Brain microvascular endothelial cell (primary cell): ENCODE results near the gene MALRD1.

Experiments
- DNase-seq: peaks from one replicate; pipeline ENCODE4 v3.0.0-alpha.2; 2020
- H3K27ac ChIP-seq: fragments of 250-450 bp; sonication (Bioruptor Pico); 2 replicates; pipeline ENCODE4 v1.5.1; 2020; ENCODE audit warnings: mild to moderate bottlenecking, moderate library complexity
- H3K27me3 ChIP-seq: fragments of 250-450 bp; sonication (Bioruptor Pico); replicated peaks from 2 replicates; pipeline ENCODE4 v1.5.1; 2020; ENCODE audit warnings: mild to moderate bottlenecking
- H3K36me3 ChIP-seq: fragments of 250-450 bp; sonication (Bioruptor Pico); replicated peaks from 2 replicates; pipeline ENCODE4 v1.5.1; 2020; ENCODE audit warnings: mild to moderate bottlenecking
- H3K4me3 ChIP-seq: 2 replicates; pipeline ENCODE4 v1.5.1; 2011; ENCODE audit warnings: low read depth, mild to moderate bottlenecking, control low read depth, low read length, moderate library complexity
- in situ Hi-C: cut with HindIII; loops from 2 replicates; pipeline ENCODE4 v1.10.0; 2017; ENCODE audit warnings: low sequenced_read_pairs, low pct_ligation_motif_present
- TF ChIP-seq, protein P1 (sequence below): IDR thresholded peaks from 2 replicates; pipeline ENCODE4 v1.5.1; 2011; ENCODE audit warnings: low read depth, mild to moderate bottlenecking, moderate library complexity, low read length, control low read depth, inconsistent platforms; ENCODE audit errors: missing control alignments

Gene MALRD1

GRCh38 chr10:19142967-19143366 is 94.4 kb downstream of the MALRD1 start:
- TF ChIP-seq, protein P1, sequence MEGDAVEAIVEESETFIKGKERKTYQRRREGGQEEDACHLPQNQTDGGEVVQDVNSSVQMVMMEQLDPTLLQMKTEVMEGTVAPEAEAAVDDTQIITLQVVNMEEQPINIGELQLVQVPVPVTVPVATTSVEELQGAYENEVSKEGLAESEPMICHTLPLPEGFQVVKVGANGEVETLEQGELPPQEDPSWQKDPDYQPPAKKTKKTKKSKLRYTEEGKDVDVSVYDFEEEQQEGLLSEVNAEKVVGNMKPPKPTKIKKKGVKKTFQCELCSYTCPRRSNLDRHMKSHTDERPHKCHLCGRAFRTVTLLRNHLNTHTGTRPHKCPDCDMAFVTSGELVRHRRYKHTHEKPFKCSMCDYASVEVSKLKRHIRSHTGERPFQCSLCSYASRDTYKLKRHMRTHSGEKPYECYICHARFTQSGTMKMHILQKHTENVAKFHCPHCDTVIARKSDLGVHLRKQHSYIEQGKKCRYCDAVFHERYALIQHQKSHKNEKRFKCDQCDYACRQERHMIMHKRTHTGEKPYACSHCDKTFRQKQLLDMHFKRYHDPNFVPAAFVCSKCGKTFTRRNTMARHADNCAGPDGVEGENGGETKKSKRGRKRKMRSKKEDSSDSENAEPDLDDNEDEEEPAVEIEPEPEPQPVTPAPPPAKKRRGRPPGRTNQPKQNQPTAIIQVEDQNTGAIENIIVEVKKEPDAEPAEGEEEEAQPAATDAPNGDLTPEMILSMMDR = no peak
- in situ Hi-C loops = no loop called here
- DNase-seq = no peak
- H3K27ac ChIP-seq = no peak overlapping the region
- H3K27me3 ChIP-seq = no peaks in the 10 kb centered on the region
- no peaks in the 10 kb centered on the region for H3K36me3 ChIP-seq
- no peak overlapping the region for H3K4me3 ChIP-seq

- Histone ChIP-seq H3K27me3 (no peaks in the 10 kb centered on the region), H3K27ac (no peak overlapping the region), H3K4me3 (no peak overlapping the region), H3K36me3 (no peaks in the 10 kb centered on the region)
- in situ Hi-C loops = no loop called here
- TF ChIP-seq, protein P1 = no peak
- no peak for DNase-seq
Measured at GRCh38 chr10:19144206-19144605, 95.6 kb downstream of the MALRD1 start.

DNA sequence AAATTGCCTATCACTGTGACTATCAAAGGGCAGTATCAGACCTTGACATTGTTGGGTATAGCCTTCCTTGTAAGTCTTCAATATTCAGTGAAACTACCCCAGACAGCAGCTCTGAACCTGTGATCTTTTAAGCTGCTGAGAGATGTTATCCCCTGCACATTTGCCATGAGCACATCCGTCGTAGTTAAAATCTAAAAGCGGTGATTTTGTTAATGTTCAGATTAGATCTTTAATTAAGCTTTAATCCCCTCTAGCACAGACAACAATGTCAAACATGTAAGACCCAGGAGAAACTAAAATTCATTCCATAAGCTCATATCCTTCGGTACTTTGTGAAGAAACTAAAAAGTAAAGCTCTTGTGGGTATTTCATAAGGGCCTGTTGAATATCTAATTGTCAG is 105.8 kb downstream of the MALRD1 start:
- no peak for DNase-seq
- Histone ChIP-seq H3K4me3 (no peak overlapping the region), H3K27ac (no peak overlapping the region), H3K36me3 (no peaks in the 10 kb centered on the region), H3K27me3 (no peaks in the 10 kb centered on the region)
- TF ChIP-seq, protein P1 = no peak
- in situ Hi-C loops = no loop called here

GRCh38 chr10:19158358-19158757 is 109.8 kb downstream of the MALRD1 start:
- in situ Hi-C loops = no loop called here
- H3K27ac ChIP-seq = no peak overlapping the region
- no peaks in the 10 kb centered on the region for H3K36me3 ChIP-seq
- DNase-seq = no peak
- H3K27me3 ChIP-seq = no peaks in the 10 kb centered on the region
- TF ChIP-seq, protein P1 = no peak
- H3K4me3 ChIP-seq = no peak overlapping the region

DNA sequence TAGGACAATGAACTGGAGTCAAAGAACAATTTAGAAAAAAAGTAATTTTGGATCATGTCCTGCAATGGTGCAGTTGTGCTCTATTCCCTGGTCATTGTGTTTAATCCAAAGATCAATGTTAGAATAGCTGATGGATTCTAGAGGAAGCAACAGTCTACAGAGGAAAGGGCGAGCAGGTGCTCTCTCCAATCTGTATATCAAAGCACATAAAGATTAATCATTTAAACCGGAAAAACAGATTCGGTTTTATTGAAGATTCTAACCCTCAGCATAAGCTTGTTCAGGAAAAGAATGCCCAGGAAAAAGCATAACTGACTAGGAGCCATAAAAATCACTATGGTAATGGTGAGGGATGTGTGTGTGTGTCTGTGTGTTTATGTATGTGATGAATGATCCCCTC is 110.3 kb downstream of the MALRD1 start:
- TF ChIP-seq, protein P1 = no peak
- in situ Hi-C loops = no loop called here
- Histone ChIP-seq H3K36me3 (no peaks in the 10 kb centered on the region), H3K27ac (no peak overlapping the region), H3K27me3 (no peaks in the 10 kb centered on the region), H3K4me3 (no peak overlapping the region)
- DNase-seq = no peak

DNA sequence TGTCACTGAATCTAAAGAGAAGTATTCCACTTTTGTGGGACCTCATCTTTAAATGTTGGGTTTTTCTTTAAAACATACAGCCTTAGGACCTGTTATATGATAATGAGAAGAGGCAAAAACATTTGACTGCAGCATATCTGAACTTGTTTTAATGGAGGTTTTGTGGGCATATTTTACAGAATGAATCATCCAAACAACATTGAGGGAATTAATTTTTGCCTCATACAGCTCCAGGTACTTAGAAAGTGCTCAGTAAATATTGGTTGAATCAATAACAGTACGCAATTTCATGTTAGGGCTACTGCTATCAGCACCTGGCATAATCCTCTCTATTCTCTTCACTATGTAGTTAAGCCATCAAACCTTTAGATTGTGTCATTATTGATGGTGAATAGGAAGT is 115.9 kb downstream of the MALRD1 start:
- Histone ChIP-seq H3K27ac (no peak overlapping the region), H3K4me3 (no peak overlapping the region), H3K27me3 (no peaks in the 10 kb centered on the region), H3K36me3 (no peaks in the 10 kb centered on the region)
- DNase-seq = no peak
- TF ChIP-seq, protein P1 = no peak
- in situ Hi-C loops = no loop called here
